A673 (cell line): ENCODE measurements around the gene C9orf50. TPM values are rescaled to one million over a fixed set of nuclear protein-coding genes. Genes with fewer than 3 reads are reported as not detected.

Experiments
- BruUV-seq: library from RNA; stranded (reverse); fragments of 400-500 nt; replicated peaks from 2 replicates; lab custom pipeline; 2021; lab: Mats Ljungman, UMichigan
- CTCF ChIA-PET: fragments of 300-600 bp; sonication (Branson Sonifier 250); formaldehyde crosslinking; loops from one replicate; lab custom pipeline; 2022; ENCODE audit warnings: antibody characterized with exemption; lab: Charles Lee
- POLR2A ChIA-PET: fragments of 300-600 bp; sonication (Branson Sonifier 250); formaldehyde crosslinking; loops from one replicate; lab custom pipeline; 2022; ENCODE audit warnings: antibody characterized with exemption; ENCODE audit not compliant: low non-redundant PET; lab: Charles Lee
- DNase-seq: peaks from one replicate; pipeline ENCODE4 v3.0.0-alpha.2; 2015; ENCODE audit warnings: low spot score
- H3K27ac ChIP-seq: fragments of 200-600 bp; sonication (generic); 2 replicates; pipeline ENCODE4 v1.5.1; 2016; ENCODE audit warnings: mixed run types, low read depth, mild to moderate bottlenecking, mixed read lengths, antibody characterized with exemption, low read length; ENCODE audit not compliant: poor library complexity, severe bottlenecking
- H3K27me3 ChIP-seq: fragments of 200-600 bp; sonication (generic); replicated peaks from 2 replicates; pipeline ENCODE4 v1.6.1; 2017; ENCODE audit warnings: mixed run types, low read depth, mild to moderate bottlenecking, mixed read lengths, antibody characterized with exemption, low read length; ENCODE audit not compliant: insufficient read depth, poor library complexity
- H3K36me3 ChIP-seq: fragments of 200-600 bp; sonication (generic); 2 replicates; pipeline ENCODE4 v1.6.1; 2016; ENCODE audit warnings: mixed run types, mild to moderate bottlenecking, mixed read lengths, antibody characterized with exemption, low read length; ENCODE audit not compliant: insufficient read depth, poor library complexity, severe bottlenecking
- H3K4me1 ChIP-seq: fragments of 200-600 bp; sonication (generic); 2 replicates; pipeline ENCODE4 v1.6.1; 2017; ENCODE audit warnings: mixed run types, mild to moderate bottlenecking, mixed read lengths, antibody characterized with exemption, low read length; ENCODE audit not compliant: insufficient read depth, poor library complexity, severe bottlenecking
- H3K4me3 ChIP-seq: fragments of 200-600 bp; sonication (generic); 2 replicates; pipeline ENCODE4 v1.5.1; 2016; ENCODE audit warnings: low read depth, mixed run types, mild to moderate bottlenecking, mixed read lengths, low read length; ENCODE audit not compliant: poor library complexity, severe bottlenecking
- H3K9me3 ChIP-seq: fragments of 200-600 bp; sonication (generic); 2 replicates; pipeline ENCODE4 v1.6.1; 2016; ENCODE audit warnings: mixed run types, low read depth, mild to moderate bottlenecking, mixed read lengths, antibody characterized with exemption, low read length; ENCODE audit not compliant: poor library complexity, severe bottlenecking
- EZH2 ChIP-seq: fragments of 200-600 bp; sonication (generic); IDR thresholded peaks from 2 replicates; pipeline ENCODE4 v1.6.1; 2017; ENCODE audit warnings: borderline replicate concordance, low read depth, mild to moderate bottlenecking, mixed read lengths, antibody characterized with exemption, low read length; ENCODE audit not compliant: poor library complexity, severe bottlenecking
- intact Hi-C: fragments of 100-400 bp; cut with micrococcal nuclease; formaldehyde crosslinking; loops from one replicate; pipeline ENCODE4 v1.10.0; 2022; ENCODE audit not compliant: unreplicated experiment
- total RNA-seq: library from RNA; stranded (reverse); gene quantifications from 2 replicates; pipeline ENCODE4 v1.2.3, GENCODE V29; 2021
- TF ChIP-seq, protein P1 (sequence below): fragments of 300-800, 200-600 bp; sonication (generic); conservative IDR thresholded peaks from 2 replicates; pipeline ENCODE4 v1.5.1; 2017; ENCODE audit warnings: low read depth, mild to moderate bottlenecking, antibody characterized with exemption, low read length, moderate library complexity, mixed read lengths

The C9orf50 gene
- total RNA-seq, 1 experiment from 2014 or later: not detected

- intact Hi-C loops: no loop called here
- no peak overlapping the region for H3K4me3 ChIP-seq
- H3K4me1 ChIP-seq: peaks cover 35% of the 10 kb centered on the region
- H3K9me3 ChIP-seq: no peaks in the 10 kb centered on the region
- no peaks in the 10 kb centered on the region for H3K27me3 ChIP-seq
- no TSS peak for BruUV-seq
- no peak for TF ChIP-seq EZH2
- TF ChIP-seq, protein P1, sequence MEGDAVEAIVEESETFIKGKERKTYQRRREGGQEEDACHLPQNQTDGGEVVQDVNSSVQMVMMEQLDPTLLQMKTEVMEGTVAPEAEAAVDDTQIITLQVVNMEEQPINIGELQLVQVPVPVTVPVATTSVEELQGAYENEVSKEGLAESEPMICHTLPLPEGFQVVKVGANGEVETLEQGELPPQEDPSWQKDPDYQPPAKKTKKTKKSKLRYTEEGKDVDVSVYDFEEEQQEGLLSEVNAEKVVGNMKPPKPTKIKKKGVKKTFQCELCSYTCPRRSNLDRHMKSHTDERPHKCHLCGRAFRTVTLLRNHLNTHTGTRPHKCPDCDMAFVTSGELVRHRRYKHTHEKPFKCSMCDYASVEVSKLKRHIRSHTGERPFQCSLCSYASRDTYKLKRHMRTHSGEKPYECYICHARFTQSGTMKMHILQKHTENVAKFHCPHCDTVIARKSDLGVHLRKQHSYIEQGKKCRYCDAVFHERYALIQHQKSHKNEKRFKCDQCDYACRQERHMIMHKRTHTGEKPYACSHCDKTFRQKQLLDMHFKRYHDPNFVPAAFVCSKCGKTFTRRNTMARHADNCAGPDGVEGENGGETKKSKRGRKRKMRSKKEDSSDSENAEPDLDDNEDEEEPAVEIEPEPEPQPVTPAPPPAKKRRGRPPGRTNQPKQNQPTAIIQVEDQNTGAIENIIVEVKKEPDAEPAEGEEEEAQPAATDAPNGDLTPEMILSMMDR: no peak
- peak; percentile 84 for DNase-seq
- ChIA-PET POLR2A (no interaction called here), CTCF (no interaction called here)
- H3K36me3 ChIP-seq: no peaks in the 10 kb centered on the region
- peak overlapping the region; percentile 79 for H3K27ac ChIP-seq
These were observed 50.2 kb downstream of the C9orf50 start for GRCh38 chr9:129570450-129571297.

DNA sequence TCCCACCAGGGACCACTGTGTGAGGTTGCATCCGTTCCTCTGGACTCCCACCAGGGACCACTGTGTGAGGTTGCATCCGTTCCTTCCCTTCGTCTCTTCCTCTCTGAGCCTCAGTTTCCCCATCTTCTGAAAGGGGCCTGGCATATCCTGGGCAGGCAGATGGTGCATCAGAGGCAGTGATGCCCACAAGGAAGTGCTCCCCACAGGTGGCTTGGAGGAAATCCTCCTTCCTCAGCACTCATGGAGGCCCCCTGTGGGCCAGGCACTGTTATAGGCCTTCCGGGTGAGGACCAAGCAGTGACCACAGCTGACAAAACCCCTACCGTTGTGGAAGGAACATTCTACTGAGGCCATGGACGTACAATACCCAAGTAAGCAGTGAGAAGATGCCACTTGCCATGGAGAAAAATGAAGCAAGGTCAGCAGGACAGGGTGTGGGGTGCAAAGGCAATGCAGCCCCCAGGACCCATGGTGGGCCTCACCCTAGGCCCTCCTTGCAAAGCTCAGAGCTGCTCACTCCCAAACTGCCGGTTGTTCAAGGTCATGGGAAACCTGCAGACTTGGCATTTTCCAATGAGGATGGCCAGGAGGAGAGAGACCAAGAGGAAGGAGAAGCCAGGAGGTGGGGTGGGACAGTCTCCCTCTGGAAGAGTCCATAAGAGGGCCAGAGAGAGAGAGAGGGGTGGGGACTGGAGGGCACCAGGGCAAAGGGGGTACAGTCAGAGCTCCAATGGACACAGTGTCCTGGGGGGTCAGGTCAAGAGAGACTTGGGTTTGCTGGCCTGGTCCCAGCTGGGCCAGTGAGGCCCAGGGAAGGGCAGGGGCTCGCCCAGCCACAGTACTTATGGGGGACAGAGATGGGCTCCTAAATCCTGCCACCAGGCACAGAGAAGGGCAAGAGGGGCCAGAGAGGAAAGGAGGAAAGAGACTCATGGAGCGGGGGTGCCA is 51.1 kb downstream of the C9orf50 start:
- peak; percentile 38 for DNase-seq
- ChIA-PET POLR2A (interaction anchor here (0.6 kb wide), 1 partner anchor 40 kb away, joined by 13 read pairs; no protein-coding TSS in a partner anchor), CTCF (interaction anchor here (0.6 kb wide), 1 partner anchor 29 kb away, joined by 3 read pairs; no protein-coding TSS in a partner anchor)
- intact Hi-C loops: no loop called here
- H3K4me1 ChIP-seq: peaks cover 35% of the 10 kb centered on the region
- peak overlapping the region; percentile 79 for H3K27ac ChIP-seq
- peak overlapping the region; percentile 57 for H3K4me3 ChIP-seq
- H3K36me3 ChIP-seq: no peaks in the 10 kb centered on the region
- BruUV-seq: no TSS peak
- no peak for TF ChIP-seq EZH2
- TF ChIP-seq, protein P1: peak; percentile 44; the same call in 1 of the 2 replicates
- no peaks in the 10 kb centered on the region for H3K27me3 ChIP-seq
- no peaks in the 10 kb centered on the region for H3K9me3 ChIP-seq
